Smooth muscle cell of the umbilical artery (primary cell): ENCODE results near the gene DICER1. TPM values are rescaled to one million over a fixed set of nuclear protein-coding genes. Genes with fewer than 3 reads are reported as not detected.

Source experiments
- total RNA-seq: library from RNA; depleted of rRNA; stranded (reverse); fragments of >200 nt; gene quantifications from 2 replicates; pipeline ENCODE4 v1.2.3, GENCODE V29; 2014

Gene DICER1, protein sequence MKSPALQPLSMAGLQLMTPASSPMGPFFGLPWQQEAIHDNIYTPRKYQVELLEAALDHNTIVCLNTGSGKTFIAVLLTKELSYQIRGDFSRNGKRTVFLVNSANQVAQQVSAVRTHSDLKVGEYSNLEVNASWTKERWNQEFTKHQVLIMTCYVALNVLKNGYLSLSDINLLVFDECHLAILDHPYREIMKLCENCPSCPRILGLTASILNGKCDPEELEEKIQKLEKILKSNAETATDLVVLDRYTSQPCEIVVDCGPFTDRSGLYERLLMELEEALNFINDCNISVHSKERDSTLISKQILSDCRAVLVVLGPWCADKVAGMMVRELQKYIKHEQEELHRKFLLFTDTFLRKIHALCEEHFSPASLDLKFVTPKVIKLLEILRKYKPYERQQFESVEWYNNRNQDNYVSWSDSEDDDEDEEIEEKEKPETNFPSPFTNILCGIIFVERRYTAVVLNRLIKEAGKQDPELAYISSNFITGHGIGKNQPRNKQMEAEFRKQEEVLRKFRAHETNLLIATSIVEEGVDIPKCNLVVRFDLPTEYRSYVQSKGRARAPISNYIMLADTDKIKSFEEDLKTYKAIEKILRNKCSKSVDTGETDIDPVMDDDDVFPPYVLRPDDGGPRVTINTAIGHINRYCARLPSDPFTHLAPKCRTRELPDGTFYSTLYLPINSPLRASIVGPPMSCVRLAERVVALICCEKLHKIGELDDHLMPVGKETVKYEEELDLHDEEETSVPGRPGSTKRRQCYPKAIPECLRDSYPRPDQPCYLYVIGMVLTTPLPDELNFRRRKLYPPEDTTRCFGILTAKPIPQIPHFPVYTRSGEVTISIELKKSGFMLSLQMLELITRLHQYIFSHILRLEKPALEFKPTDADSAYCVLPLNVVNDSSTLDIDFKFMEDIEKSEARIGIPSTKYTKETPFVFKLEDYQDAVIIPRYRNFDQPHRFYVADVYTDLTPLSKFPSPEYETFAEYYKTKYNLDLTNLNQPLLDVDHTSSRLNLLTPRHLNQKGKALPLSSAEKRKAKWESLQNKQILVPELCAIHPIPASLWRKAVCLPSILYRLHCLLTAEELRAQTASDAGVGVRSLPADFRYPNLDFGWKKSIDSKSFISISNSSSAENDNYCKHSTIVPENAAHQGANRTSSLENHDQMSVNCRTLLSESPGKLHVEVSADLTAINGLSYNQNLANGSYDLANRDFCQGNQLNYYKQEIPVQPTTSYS (N-terminal part only)
- total RNA-seq = 39.8 and 51.0 TPM in 2 replicates

DNA sequence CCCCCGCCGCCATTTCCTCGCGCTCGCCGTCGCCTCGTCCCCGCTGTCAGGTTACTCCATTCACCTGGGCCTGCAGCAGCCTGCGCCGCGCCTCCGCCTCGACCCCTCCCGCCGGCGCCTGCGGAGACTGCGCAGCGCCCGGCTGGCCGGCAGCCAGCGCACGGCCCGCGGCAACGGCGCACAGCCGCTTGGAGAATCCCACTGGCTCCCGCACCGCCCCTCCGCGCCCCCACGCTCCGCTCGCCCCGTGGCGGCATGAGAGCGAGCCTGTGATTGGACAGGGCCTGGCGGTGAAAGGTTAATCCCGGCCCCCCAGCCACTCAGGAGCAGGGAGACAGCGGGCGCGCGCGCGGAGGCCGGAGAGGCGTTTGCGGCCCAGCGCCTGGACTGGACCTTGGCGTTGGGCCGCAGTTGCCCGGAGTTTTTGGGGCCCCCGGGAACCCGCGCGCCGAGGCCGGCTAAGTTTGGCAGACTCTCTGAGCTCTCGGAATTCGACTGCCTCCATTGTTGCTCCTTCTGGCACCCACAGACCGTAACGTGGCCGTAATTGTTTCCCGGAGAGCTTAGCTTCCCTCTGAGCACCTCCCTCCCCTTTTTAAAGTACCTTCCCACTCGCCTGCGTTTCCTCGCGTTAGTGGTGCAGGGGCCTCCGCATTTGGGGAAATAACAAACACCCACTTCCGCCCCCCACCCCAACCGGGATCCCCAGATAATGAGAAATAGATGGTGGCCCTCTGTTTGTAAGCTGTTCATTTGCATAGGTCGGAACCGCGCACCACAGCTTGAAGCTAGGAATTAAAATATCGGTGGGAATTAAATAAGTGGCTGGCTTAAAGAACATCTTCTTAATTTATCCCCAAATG lies at the start of gene DICER1:
DICER1 (minus strand) TSS at position 203 of the 863 bp plus-strand sequence. CDS start 24,071 bp downstream, outside the sequence.

Other genes starting within 250 kb of the DICER1 start
- 0.69 and 1.2 TPM in 2 replicates for gene CLMN, start 162.4 kb upstream of the DICER1 start, total RNA-seq